Smooth muscle cell (in vitro differentiated cells): ENCODE data around the gene XIRP2. TPM values are rescaled to one million over a fixed set of nuclear protein-coding genes. Genes with fewer than 3 reads are reported as not detected.
"Not testable (repeated sequence)": the region's sequence is repeated elsewhere in the genome, so short reads cannot be mapped to it uniquely, and the experiment has no call there.

Source experiments
- DNase-seq: peaks from one replicate; lab custom pipeline; 2025; ENCODE audit not compliant: unreplicated experiment; lab: John Stamatoyannopoulos, UW
- H2AFZ ChIP-seq: fragments of 200-600 bp; sonication (generic); 2 replicates; pipeline ENCODE4 v1.6.0; 2016; ENCODE audit warnings: antibody characterized with exemption, low read depth, mild to moderate bottlenecking
- H3F3A ChIP-seq: fragments of 200-600 bp; sonication (generic); 2 replicates; pipeline ENCODE4 v1.6.0; 2017; ENCODE audit warnings: antibody characterized with exemption, low read depth
- H3K27ac ChIP-seq: fragments of 200-600 bp; sonication (generic); 2 replicates; pipeline ENCODE4 v1.5.1; 2016; ENCODE audit warnings: low read depth, mild to moderate bottlenecking
- H3K27me3 ChIP-seq: fragments of 200-600 bp; sonication (generic); 2 replicates; pipeline ENCODE4 v1.6.1; 2016; ENCODE audit warnings: low read depth, mild to moderate bottlenecking
- H3K36me3 ChIP-seq: fragments of 200-600 bp; sonication (generic); 2 replicates; pipeline ENCODE4 v1.5.1; 2016; ENCODE audit warnings: low read depth
- H3K4me1 ChIP-seq: fragments of 200-600 bp; sonication (generic); 2 replicates; pipeline ENCODE4 v1.5.1; 2016; ENCODE audit warnings: low read depth
- H3K4me2 ChIP-seq: fragments of 200-600 bp; sonication (generic); 2 replicates; pipeline ENCODE4 v1.6.0; 2016; ENCODE audit warnings: mild to moderate bottlenecking
- H3K4me3 ChIP-seq: fragments of 200-600 bp; sonication (generic); 2 replicates; pipeline ENCODE4 v1.5.1; 2016; ENCODE audit warnings: mild to moderate bottlenecking
- H3K79me2 ChIP-seq: fragments of 200-600 bp; sonication (generic); 2 replicates; pipeline ENCODE4 v1.6.0; 2016; ENCODE audit warnings: low read depth, mild to moderate bottlenecking
- H3K9ac ChIP-seq: fragments of 200-600 bp; sonication (generic); 2 replicates; pipeline ENCODE4 v1.6.0; 2016; ENCODE audit warnings: low read depth
- H3K9me3 ChIP-seq: fragments of 200-600 bp; sonication (generic); replicated peaks from 2 replicates; pipeline ENCODE4 v1.5.1; 2016; ENCODE audit warnings: low read depth
- H4K20me1 ChIP-seq: fragments of 200-600 bp; sonication (generic); 2 replicates; pipeline ENCODE4 v1.6.0; 2016; ENCODE audit warnings: low read depth
- WGBS: methylation state at CpG from one replicate; pipeline ENCODE4 v1.1.7; 2016; ENCODE audit warnings: low lambda C conversion rate; 5-methylcytosine and 5-hydroxymethylcytosine counted together
- polyA plus RNA-seq: library from polyadenylated mRNA; unstranded; fragments of >200 nt; fragmentation: Nextera tagmentation; extraction: Ambion mirVana; gene quantifications from 2 replicates; pipeline ENCODE4 v1.2.1, GENCODE V29; 2016
- total RNA-seq: library from RNA; depleted of rRNA; stranded (reverse); fragments of >200 nt; gene quantifications from 2 replicates; pipeline ENCODE4 v1.2.3, GENCODE V29; 2014
- TF ChIP-seq, protein P1 (sequence below): fragments of 200-600 bp; sonication (generic); IDR thresholded peaks from 2 replicates; pipeline ENCODE4 v1.5.1; 2017; ENCODE audit warnings: borderline replicate concordance, mild to moderate bottlenecking, antibody characterized with exemption; ENCODE audit not compliant: insufficient read depth, poor library complexity, severe bottlenecking

XIRP2 gene
- total and polyA plus RNA-seq, 2 experiments from 2014 or later: not detected

DNA sequence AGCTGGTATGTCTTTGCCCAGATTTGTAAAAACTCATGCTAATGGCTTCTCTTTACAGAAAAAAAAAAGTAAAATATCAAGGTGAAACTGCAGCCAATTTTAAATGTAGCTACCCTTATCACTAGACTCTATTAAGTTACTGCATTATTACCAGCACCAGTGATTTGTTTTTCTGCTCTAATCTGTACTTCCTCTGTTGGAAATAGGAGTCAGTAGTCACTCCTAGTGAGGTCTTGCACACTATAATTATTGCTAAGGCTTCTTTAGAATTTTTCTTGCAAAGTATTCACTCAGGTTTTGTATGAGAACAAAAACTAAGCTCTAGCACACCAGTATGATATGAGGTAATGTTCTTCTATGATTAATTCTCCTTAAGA is 215.5 kb downstream of the XIRP2 start:
- Histone ChIP-seq H3K27me3 (no peaks in the 10 kb centered on the region), H3K9me3 (no peaks in the 10 kb centered on the region), H3K9ac (no peak overlapping the region), H3K4me3 (no peak overlapping the region), H2AFZ (peak overlapping the region; percentile 17), H3K4me1 (no peaks in the 10 kb centered on the region), H3K36me3 (no peaks in the 10 kb centered on the region), H3K4me2 (no peak overlapping the region), H3K27ac (no peak overlapping the region), H4K20me1 (no peaks in the 10 kb centered on the region), H3F3A (no peaks in the 10 kb centered on the region), H3K79me2 (no peaks in the 10 kb centered on the region)
- no peak for DNase-seq
- TF ChIP-seq, protein P1, sequence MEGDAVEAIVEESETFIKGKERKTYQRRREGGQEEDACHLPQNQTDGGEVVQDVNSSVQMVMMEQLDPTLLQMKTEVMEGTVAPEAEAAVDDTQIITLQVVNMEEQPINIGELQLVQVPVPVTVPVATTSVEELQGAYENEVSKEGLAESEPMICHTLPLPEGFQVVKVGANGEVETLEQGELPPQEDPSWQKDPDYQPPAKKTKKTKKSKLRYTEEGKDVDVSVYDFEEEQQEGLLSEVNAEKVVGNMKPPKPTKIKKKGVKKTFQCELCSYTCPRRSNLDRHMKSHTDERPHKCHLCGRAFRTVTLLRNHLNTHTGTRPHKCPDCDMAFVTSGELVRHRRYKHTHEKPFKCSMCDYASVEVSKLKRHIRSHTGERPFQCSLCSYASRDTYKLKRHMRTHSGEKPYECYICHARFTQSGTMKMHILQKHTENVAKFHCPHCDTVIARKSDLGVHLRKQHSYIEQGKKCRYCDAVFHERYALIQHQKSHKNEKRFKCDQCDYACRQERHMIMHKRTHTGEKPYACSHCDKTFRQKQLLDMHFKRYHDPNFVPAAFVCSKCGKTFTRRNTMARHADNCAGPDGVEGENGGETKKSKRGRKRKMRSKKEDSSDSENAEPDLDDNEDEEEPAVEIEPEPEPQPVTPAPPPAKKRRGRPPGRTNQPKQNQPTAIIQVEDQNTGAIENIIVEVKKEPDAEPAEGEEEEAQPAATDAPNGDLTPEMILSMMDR: no peak

- no peaks in the 10 kb centered on the region for H3K9me3 ChIP-seq
- H3K4me3 ChIP-seq: no peak overlapping the region
- H3K27ac ChIP-seq: no peak overlapping the region
- no peak overlapping the region for H2AFZ ChIP-seq
- H3K4me2 ChIP-seq: no peak overlapping the region
- no peaks in the 10 kb centered on the region for H3K79me2 ChIP-seq
- no peaks in the 10 kb centered on the region for H3K36me3 ChIP-seq
- H3K4me1 ChIP-seq: no peaks in the 10 kb centered on the region
- H4K20me1 ChIP-seq: no peaks in the 10 kb centered on the region
- H3F3A ChIP-seq: no peaks in the 10 kb centered on the region
- no peak overlapping the region for H3K9ac ChIP-seq
- WGBS: 98% methylated on average over 3 of the region's 3 CpGs
- no peak for DNase-seq
- TF ChIP-seq, protein P1: no peak
- H3K27me3 ChIP-seq: no peaks in the 10 kb centered on the region
Measured at GRCh38 chr2:167104691-167105090, 216.4 kb downstream of the XIRP2 start.

DNA sequence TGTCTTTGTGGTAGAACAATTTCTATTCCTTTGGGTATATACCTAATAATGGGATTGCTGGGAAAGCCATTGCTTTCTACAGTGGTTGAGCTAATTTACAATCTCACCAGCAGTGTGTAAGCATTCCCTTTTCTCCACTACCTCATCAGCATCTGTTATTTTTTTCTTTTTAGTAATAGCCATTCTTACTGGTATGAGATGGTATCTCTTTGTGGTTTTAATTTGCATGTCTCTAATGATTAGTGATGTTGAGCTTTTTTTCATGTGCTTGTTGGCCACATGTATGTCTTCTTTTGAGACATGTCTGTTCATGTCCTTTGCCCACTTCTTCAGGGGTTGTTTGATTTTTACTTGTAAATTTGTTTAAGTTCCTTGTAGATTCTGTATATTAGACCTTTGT is 221.4 kb downstream of the XIRP2 start:
- not testable (repeated sequence) for H3K79me2 ChIP-seq, H3K9me3 ChIP-seq, H3K36me3 ChIP-seq, DNase-seq, H3K4me1 ChIP-seq, H3K27me3 ChIP-seq, H3F3A ChIP-seq, H4K20me1 ChIP-seq, H2AFZ ChIP-seq, H3K4me3 ChIP-seq, H3K4me2 ChIP-seq
- peak overlapping the region; percentile 31 for H3K9ac ChIP-seq
- peak overlapping the region; percentile 67 for H3K27ac ChIP-seq

GRCh38 chr2:167110345-167110744 is 222.1 kb downstream of the XIRP2 start:
- TF ChIP-seq, protein P1: no peak
- Histone ChIP-seq H3K9me3 (no peaks in the 10 kb centered on the region), H3K79me2 (no peaks in the 10 kb centered on the region), H3K4me1 (no peaks in the 10 kb centered on the region), H3K36me3 (no peaks in the 10 kb centered on the region), H3F3A (no peaks in the 10 kb centered on the region), H4K20me1 (no peaks in the 10 kb centered on the region), H3K27me3 (no peaks in the 10 kb centered on the region), H3K27ac (peak overlapping the region; percentile 67), H3K9ac (peak overlapping the region; percentile 31), H3K4me2 (no peak overlapping the region), H3K4me3 (no peak overlapping the region), H2AFZ (no peak overlapping the region)
- DNase-seq: no peak
